ENCODE measurements around the gene CLDN6. TPM values are rescaled to one million over a fixed set of nuclear protein-coding genes. Genes with fewer than 3 reads are reported as not detected.

CLDN6 gene
- total and polyA plus RNA-seq, 9 of the 15 experiments (the other 6 are each of a cell fraction or from before 2014, with no cell fraction given), result 0.22 to 0.75 (median 0.38) TPM; not detected in 3

DNA sequence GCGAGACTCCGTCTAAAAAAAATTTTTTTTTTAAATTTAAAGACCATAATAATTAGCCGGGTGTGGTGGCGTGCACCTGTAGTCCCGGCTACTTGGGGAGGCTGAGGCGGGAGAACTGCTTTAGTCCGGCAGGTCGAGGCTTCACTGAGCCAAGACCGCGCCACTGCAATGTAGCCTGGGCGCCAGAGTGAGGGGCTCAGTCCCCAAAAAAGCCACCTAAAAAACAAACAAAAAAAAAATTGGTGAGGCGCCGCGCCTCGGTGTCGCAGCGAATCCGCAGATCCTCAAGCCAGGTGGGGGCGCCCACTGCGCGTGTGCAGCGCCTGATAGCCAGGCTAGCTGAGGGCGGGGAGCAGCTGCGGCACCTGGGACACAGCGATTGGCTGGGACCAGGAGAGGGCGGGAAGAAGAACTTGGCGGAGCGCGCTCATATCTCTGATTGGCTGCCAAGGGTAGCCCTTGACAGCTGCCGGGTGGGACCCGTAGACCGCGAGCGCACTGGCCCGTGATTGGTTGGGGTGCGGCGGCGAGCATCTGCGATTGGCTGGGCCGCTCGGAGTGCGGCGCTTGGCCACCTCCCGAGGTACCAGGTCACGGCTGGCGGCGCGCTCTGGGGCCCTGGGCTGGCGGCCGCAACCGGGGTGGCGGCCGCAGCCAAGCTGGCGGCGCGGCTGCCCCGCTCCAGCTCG lies 14.3 kb downstream of the CLDN6 start (continued):
- TF ChIP-seq ZNF445 (CRISPR knock-in tag; IDR thresholded peaks at IDR 0.05; ENCODE audit: low read depth) (no peak), POLR2A (conservative IDR thresholded peaks at IDR 0.05) (no peak), TEAD4 (IDR thresholded peaks at IDR 0.05; ENCODE audit: low read length) (no peak; the same call in 1 of the 2 replicates), TEAD4 (CRISPR knock-in tag; IDR thresholded peaks at IDR 0.05; ENCODE audit: borderline replicate concordance) (no peak), ZNF212 (CRISPR knock-in tag; IDR thresholded peaks at IDR 0.05) (no peak), NRF1 (conservative IDR thresholded peaks at IDR 0.05 in 1 of 2, IDR thresholded peaks at IDR 0.05 in 1 of 2) (peak; percentile 95 to 96), ZNF778 (CRISPR knock-in tag; IDR thresholded peaks at IDR 0.05) (no peak), U2AF1 (optimal IDR thresholded peaks at IDR 0.05; ENCODE audit: low read depth, low read length) (no peak), MEF2A (IDR thresholded peaks at IDR 0.05; ENCODE audit: control insufficient read depth, low read depth, low read length) (no peak), MECOM (CRISPR knock-in tag; IDR thresholded peaks at IDR 0.05) (no peak), PHTF2 (CRISPR knock-in tag; IDR thresholded peaks at IDR 0.05) (no peak), CEBPG (CRISPR knock-in tag; IDR thresholded peaks at IDR 0.05) (no peak), CEBPG (tag; conservative IDR thresholded peaks at IDR 0.05 in 1 of 2, IDR thresholded peaks at IDR 0.05 in 1 of 2) (no peak), MCM5 (IDR thresholded peaks at IDR 0.05; ENCODE audit: low read depth) (no peak), PTBP1 (IDR thresholded peaks at IDR 0.05; ENCODE audit: low read depth, low read length) (no peak), RBM15 (IDR thresholded peaks at IDR 0.05; ENCODE audit: insufficient read depth, low read length) (no peak), CSDE1 (IDR thresholded peaks at IDR 0.05) (no peak), ZNF41 (CRISPR knock-in tag; conservative IDR thresholded peaks at IDR 0.05) (no peak)
- TF ChIP-seq, protein P1, sequence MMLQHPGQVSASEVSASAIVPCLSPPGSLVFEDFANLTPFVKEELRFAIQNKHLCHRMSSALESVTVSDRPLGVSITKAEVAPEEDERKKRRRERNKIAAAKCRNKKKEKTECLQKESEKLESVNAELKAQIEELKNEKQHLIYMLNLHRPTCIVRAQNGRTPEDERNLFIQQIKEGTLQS (IDR thresholded peaks at IDR 0.05), result no peak
- TF ChIP-seq, protein P1 (CRISPR knock-in tag; conservative IDR thresholded peaks at IDR 0.05), result no peak
- TF ChIP-seq, protein P2, sequence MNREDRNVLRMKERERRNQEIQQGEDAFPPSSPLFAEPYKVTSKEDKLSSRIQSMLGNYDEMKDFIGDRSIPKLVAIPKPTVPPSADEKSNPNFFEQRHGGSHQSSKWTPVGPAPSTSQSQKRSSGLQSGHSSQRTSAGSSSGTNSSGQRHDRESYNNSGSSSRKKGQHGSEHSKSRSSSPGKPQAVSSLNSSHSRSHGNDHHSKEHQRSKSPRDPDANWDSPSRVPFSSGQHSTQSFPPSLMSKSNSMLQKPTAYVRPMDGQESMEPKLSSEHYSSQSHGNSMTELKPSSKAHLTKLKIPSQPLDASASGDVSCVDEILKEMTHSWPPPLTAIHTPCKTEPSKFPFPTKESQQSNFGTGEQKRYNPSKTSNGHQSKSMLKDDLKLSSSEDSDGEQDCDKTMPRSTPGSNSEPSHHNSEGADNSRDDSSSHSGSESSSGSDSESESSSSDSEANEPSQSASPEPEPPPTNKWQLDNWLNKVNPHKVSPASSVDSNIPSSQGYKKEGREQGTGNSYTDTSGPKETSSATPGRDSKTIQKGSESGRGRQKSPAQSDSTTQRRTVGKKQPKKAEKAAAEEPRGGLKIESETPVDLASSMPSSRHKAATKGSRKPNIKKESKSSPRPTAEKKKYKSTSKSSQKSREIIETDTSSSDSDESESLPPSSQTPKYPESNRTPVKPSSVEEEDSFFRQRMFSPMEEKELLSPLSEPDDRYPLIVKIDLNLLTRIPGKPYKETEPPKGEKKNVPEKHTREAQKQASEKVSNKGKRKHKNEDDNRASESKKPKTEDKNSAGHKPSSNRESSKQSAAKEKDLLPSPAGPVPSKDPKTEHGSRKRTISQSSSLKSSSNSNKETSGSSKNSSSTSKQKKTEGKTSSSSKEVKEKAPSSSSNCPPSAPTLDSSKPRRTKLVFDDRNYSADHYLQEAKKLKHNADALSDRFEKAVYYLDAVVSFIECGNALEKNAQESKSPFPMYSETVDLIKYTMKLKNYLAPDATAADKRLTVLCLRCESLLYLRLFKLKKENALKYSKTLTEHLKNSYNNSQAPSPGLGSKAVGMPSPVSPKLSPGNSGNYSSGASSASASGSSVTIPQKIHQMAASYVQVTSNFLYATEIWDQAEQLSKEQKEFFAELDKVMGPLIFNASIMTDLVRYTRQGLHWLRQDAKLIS (CRISPR knock-in tag; IDR thresholded peaks at IDR 0.05), result no peak
- TF ChIP-seq, protein P3, sequence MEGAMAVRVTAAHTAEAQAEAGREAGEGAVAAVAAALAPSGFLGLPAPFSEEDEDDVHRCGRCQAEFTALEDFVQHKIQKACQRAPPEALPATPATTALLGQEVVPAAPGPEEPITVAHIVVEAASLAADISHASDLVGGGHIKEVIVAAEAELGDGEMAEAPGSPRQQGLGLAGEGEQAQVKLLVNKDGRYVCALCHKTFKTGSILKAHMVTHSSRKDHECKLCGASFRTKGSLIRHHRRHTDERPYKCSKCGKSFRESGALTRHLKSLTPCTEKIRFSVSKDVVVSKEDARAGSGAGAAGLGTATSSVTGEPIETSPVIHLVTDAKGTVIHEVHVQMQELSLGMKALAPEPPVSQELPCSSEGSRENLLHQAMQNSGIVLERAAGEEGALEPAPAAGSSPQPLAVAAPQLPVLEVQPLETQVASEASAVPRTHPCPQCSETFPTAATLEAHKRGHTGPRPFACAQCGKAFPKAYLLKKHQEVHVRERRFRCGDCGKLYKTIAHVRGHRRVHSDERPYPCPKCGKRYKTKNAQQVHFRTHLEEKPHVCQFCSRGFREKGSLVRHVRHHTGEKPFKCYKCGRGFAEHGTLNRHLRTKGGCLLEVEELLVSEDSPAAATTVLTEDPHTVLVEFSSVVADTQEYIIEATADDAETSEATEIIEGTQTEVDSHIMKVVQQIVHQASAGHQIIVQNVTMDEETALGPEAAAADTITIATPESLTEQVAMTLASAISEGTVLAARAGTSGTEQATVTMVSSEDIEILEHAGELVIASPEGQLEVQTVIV (CRISPR knock-in tag; IDR thresholded peaks at IDR 0.05; ENCODE audit: borderline replicate concordance), result no peak
- TF ChIP-seq, protein P4, sequence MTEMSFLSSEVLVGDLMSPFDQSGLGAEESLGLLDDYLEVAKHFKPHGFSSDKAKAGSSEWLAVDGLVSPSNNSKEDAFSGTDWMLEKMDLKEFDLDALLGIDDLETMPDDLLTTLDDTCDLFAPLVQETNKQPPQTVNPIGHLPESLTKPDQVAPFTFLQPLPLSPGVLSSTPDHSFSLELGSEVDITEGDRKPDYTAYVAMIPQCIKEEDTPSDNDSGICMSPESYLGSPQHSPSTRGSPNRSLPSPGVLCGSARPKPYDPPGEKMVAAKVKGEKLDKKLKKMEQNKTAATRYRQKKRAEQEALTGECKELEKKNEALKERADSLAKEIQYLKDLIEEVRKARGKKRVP (CRISPR knock-in tag; IDR thresholded peaks at IDR 0.05), result no peak

All from K562 (cell line).